ENCODE results near the gene ADGRV1.
A peak's percentile ranks its signal among the peaks of the same experiment; 100 is the strongest.
"Not testable (repeated sequence)": the region's sequence is repeated elsewhere in the genome, so short reads cannot be mapped to it uniquely, and the experiment has no call there.

The ADGRV1 gene

GRCh38 chr5:90657030-90657429 is 98.4 kb downstream of the ADGRV1 start:
- DNase-seq (ENCODE audit: low spot score): no peak

GRCh38 chr5:90657788-90658187 is 99.2 kb downstream of the ADGRV1 start:
- DNase-seq (ENCODE audit: low spot score): no peak

- DNase-seq (ENCODE audit: low spot score): no peak
These were observed 100.0 kb downstream of the ADGRV1 start for GRCh38 chr5:90658620-90659019.

- not testable (repeated sequence) for DNase-seq (ENCODE audit: low spot score)
These were observed 109.5 kb downstream of the ADGRV1 start for GRCh38 chr5:90668079-90668565.

GRCh38 chr5:90675222-90675621 is 116.6 kb downstream of the ADGRV1 start:
- peak; percentile 23 for DNase-seq (ENCODE audit: low spot score)

- DNase-seq (ENCODE audit: low spot score): no peak
These were observed 122.4 kb downstream of the ADGRV1 start for GRCh38 chr5:90680921-90681563.

- no peak for DNase-seq (ENCODE audit: low spot score)
These were observed 123.7 kb downstream of the ADGRV1 start for GRCh38 chr5:90682278-90682677.

- no peak for DNase-seq (ENCODE audit: low spot score)
These were observed 126.9 kb downstream of the ADGRV1 start for GRCh38 chr5:90685425-90686022.

GRCh38 chr5:90686363-90686762 is 127.8 kb downstream of the ADGRV1 start:
- DNase-seq (ENCODE audit: low spot score): not testable (repeated sequence)

- not testable (repeated sequence) for DNase-seq (ENCODE audit: low spot score)
These were observed 128.9 kb downstream of the ADGRV1 start for GRCh38 chr5:90687458-90687857.

- DNase-seq (ENCODE audit: low spot score): peak; percentile 17
These were observed 130.5 kb downstream of the ADGRV1 start for GRCh38 chr5:90689064-90689463.

- DNase-seq (ENCODE audit: low spot score): no peak
These were observed 131.7 kb downstream of the ADGRV1 start for GRCh38 chr5:90690307-90690706.

- no peak for DNase-seq (ENCODE audit: low spot score)
These were observed 132.9 kb downstream of the ADGRV1 start for GRCh38 chr5:90691533-90691932.

GRCh38 chr5:90696153-90696552 is 137.6 kb downstream of the ADGRV1 start:
- no peak for DNase-seq (ENCODE audit: low spot score)

- DNase-seq (ENCODE audit: low spot score): no peak
These were observed 141.7 kb downstream of the ADGRV1 start for GRCh38 chr5:90700299-90700698.

- DNase-seq (ENCODE audit: low spot score): no peak
These were observed 145.3 kb downstream of the ADGRV1 start for GRCh38 chr5:90703932-90704331.

- no peak for DNase-seq (ENCODE audit: low spot score)
These were observed 149.1 kb downstream of the ADGRV1 start for GRCh38 chr5:90707698-90708097.

- peak; percentile 52 for DNase-seq (ENCODE audit: low spot score)
These were observed 150.9 kb downstream of the ADGRV1 start for GRCh38 chr5:90709323-90710155.

- no peak for DNase-seq (ENCODE audit: low spot score)
These were observed 159.8 kb downstream of the ADGRV1 start for GRCh38 chr5:90718387-90718786.

GRCh38 chr5:90739567-90739966 is 181.0 kb downstream of the ADGRV1 start:
- no peak for DNase-seq (ENCODE audit: low spot score)

- DNase-seq (ENCODE audit: low spot score): peak; percentile 17
These were observed 181.7 kb downstream of the ADGRV1 start for GRCh38 chr5:90740244-90740799.

GRCh38 chr5:90741022-90741564 is 182.5 kb downstream of the ADGRV1 start:
- DNase-seq (ENCODE audit: low spot score): no peak

Data from HuH-7 (cell line).